22Rv1 (cell line): ENCODE results near the gene CHRNB2.

Source experiments
- H3K27ac ChIP-seq: fragments of 450-650 bp; 2 replicates; pipeline ENCODE4 v1.5.1; 2017
- ZFX ChIP-seq: fragments of 450-650 bp; IDR thresholded peaks from 2 replicates; pipeline ENCODE4 v1.6.1; 2017; ENCODE audit warnings: antibody characterized with exemption, borderline replicate concordance
- TF ChIP-seq, protein P1 (sequence below): fragments of 450-650 bp; IDR thresholded peaks from 2 replicates; pipeline ENCODE4 v1.5.1; 2017; ENCODE audit warnings: mild to moderate bottlenecking

The CHRNB2 gene

DNA sequence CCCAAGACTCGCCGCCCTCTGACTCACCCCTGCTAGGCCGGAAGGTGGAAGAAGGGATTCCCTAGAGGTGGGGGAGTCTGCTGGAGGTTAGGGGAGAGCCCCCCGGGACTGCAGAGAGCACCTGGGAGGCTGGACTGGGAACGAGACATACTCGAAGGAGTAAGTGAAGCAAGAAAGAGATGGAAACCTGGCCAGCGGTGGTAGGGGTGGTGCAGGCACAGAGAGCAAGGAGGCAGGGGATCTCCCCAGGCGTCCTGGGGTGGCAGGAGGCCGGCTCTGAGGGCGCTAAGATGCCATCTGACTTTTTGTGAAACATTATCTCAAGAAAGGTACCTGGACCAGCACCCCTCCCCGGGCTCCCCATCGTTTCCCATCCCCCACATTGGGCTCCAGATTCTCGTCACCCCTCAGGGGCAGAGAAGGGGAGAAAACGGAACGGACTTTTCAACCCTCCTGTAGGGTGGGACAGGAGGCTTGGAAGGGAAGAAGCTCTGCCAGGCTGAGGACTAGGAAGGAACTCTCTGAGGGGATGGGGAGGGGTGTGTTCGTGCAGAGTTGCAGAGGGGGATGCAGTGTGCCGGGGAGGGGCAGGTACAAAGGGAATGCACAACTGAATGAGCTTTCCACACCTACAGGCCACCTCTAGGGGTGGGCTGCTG is 708 bp downstream of the CHRNB2 start:
- H3K27ac ChIP-seq = peak overlapping the region; percentile 57
- TF ChIP-seq, protein P1, sequence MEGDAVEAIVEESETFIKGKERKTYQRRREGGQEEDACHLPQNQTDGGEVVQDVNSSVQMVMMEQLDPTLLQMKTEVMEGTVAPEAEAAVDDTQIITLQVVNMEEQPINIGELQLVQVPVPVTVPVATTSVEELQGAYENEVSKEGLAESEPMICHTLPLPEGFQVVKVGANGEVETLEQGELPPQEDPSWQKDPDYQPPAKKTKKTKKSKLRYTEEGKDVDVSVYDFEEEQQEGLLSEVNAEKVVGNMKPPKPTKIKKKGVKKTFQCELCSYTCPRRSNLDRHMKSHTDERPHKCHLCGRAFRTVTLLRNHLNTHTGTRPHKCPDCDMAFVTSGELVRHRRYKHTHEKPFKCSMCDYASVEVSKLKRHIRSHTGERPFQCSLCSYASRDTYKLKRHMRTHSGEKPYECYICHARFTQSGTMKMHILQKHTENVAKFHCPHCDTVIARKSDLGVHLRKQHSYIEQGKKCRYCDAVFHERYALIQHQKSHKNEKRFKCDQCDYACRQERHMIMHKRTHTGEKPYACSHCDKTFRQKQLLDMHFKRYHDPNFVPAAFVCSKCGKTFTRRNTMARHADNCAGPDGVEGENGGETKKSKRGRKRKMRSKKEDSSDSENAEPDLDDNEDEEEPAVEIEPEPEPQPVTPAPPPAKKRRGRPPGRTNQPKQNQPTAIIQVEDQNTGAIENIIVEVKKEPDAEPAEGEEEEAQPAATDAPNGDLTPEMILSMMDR = no peak; the same call in 1 of the 2 replicates
- no peak for TF ChIP-seq ZFX

- H3K27ac ChIP-seq = no peak overlapping the region
- TF ChIP-seq ZFX = no peak
- TF ChIP-seq, protein P1 = no peak
Measured at GRCh38 chr1:154571244-154571963, 3.8 kb downstream of the CHRNB2 start.

DNA sequence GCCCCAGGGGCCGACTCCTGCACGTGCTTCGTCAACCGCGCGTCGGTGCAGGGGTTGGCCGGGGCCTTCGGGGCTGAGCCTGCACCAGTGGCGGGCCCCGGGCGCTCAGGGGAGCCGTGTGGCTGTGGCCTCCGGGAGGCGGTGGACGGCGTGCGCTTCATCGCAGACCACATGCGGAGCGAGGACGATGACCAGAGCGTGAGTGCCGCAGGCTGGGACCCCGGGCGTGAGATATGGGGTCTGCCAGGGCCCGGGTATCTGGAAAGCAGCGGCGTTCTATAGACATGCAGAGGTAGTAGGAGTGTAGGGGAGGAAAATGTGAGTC is 4.3 kb downstream of the CHRNB2 start:
- no peak for TF ChIP-seq ZFX
- H3K27ac ChIP-seq = no peak overlapping the region

GRCh38 chr1:154572468-154573167 is 5.0 kb downstream of the CHRNB2 start:
- TF ChIP-seq, protein P1 = no peak
- no peak for TF ChIP-seq ZFX
- H3K27ac ChIP-seq = no peak overlapping the region

GRCh38 chr1:154573168-154573510 is 5.6 kb downstream of the CHRNB2 start:
- no peak overlapping the region for H3K27ac ChIP-seq
- TF ChIP-seq ZFX = no peak
- TF ChIP-seq, protein P1 = no peak

DNA sequence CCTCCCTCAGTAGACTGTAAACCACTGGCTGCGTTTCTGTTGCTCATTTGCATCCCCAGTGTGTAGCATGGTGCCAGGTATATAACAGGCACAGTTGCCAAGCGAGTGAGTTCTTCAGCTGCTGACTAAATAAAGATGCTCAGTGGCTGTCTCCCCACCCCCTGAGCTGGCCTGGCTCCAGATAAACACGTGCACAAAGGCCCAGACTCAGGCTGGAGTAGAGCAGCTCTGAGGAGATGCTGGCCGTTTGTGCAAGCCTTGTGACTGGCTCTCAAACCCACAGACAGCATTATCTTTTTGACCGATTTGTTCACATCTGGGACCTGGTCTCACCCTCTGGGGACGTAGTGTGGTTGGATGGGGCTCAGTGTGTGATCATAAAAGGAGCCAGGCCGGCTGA is 7.1 kb downstream of the CHRNB2 start:
- peak overlapping the region; percentile 21; the same call in 1 of the 2 replicates for H3K27ac ChIP-seq
- TF ChIP-seq ZFX = no peak
- TF ChIP-seq, protein P1 = no peak

- H3K27ac ChIP-seq = peak overlapping the region; percentile 21; the same call in 1 of the 2 replicates
Measured at GRCh38 chr1:154575147-154575927, 7.8 kb downstream of the CHRNB2 start.

More at GRCh38 chr1:154575147-154575927, 7.8 kb downstream of the CHRNB2 start:
- TF ChIP-seq, protein P1 = no peak
- no peak for TF ChIP-seq ZFX
